Amniotic epithelial cell (primary cell): ENCODE data around the gene KRTAP9-2.
"Not testable (repeated sequence)": the region's sequence is repeated elsewhere in the genome, so short reads cannot be mapped to it uniquely, and the experiment has no call there.

Source experiments
- DNase-seq: peaks from one replicate; pipeline ENCODE4 v3.0.0-alpha.2; 2010; ENCODE audit warnings: low read depth

KRTAP9-2 gene, protein sequence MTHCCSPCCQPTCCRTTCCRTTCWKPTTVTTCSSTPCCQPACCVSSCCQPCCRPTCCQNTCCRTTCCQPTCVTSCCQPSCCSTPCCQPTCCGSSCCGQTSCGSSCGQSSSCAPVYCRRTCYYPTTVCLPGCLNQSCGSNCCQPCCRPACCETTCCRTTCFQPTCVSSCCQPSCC

DNA sequence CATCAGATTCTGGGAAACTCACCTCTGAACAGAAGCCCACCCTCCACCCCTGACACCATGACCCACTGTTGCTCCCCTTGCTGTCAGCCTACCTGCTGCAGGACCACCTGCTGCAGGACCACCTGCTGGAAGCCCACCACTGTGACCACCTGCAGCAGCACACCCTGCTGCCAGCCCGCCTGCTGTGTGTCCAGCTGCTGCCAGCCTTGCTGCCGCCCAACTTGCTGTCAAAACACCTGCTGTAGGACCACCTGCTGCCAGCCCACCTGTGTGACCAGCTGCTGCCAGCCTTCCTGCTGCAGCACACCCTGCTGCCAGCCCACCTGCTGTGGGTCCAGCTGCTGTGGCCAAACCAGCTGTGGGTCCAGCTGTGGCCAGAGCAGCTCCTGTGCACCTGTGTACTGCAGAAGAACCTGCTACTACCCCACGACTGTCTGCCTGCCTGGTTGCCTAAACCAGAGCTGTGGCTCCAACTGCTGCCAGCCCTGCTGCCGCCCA lies at the start of gene KRTAP9-2:
KRTAP9-2 (plus strand) TSS at position 51 of the 498 bp plus-strand sequence; CDS start at position 58, 7 bp downstream.
- not testable (repeated sequence) for DNase-seq

DNA sequence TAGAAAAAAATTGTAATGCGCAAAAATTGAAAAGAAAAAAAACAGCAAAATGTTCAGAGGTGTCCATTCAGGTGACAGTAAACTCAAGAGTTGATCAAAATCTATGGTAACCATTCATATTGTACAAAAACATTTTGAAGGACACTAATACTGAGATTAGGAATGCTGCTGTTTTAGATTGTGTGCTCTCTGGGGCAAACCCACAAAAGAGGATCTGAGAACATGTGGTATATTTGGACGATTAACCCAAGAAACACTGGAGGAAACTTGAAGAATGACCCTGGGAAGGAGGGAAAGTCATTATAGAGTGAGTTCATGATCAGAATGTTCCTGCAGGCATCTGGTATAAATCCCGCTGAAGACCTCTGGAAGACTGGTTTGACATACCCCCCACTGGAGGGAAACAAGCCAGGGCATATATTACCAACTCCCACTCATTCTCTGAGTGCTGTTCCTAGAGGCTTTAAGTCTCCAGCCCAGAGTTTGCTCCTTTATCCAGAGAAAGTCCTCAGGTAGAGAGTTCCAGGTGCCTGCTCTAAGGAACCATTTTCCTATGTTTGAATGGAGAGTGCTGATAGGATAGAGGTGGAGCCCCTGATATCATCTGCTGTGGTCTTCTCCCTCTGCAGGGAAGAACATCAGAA lies 49.6 kb upstream of the KRTAP9-2 start:
- peak; percentile 3 for DNase-seq

DNA sequence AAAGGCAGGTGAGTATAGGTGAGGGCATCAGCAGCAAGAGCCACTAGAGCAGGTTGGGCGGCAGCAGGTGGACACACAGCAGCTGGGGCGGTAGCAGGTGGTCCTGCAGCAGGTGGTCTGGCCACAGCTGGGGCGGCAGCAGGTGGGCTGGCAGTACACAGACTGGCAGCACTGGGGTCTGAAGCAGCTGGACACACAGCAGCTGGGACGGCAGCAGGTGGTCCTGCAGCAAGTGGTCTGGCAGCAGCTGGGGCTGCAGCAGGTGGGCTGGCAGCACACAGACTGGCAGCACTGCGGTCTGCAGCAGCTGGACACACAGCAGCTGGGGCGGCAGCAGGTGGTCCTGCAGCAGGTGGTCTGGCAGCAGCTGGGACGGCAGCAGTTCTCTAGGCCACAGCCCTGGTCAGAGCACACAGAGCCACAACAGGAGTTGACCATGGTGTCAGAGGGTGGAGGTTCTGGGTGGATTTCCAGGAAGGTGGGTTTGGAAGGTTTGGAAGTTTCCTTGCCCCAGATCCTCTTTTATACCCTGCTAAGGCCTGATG lies 48.6 kb upstream of the KRTAP9-2 start, which contains the start of gene KRTAP4-2:
KRTAP4-2 (minus strand) TSS at position 495 of the 545 bp plus-strand sequence; CDS start at position 438, 57 bp downstream.
- no peak for DNase-seq

DNA sequence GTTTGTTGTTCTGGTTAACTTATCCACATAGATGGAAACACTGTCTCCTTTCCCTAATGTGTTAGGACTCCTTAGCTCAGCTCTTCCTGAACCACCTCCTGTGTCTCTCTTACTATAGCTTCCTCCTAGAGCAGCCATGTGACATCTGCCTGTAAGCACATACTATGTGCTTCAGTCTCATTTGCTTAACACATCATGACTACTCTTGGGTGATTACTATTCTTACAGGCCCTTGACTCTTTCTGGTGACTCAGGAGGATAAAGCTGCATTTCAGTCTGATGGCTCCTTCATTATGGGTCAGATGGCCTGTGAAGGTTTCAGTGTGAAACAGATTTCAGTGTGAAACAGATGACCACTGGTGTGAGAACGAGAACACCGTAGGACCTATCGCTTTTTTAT lies 48.1 kb upstream of the KRTAP9-2 start:
- peak; percentile 30 for DNase-seq

DNA sequence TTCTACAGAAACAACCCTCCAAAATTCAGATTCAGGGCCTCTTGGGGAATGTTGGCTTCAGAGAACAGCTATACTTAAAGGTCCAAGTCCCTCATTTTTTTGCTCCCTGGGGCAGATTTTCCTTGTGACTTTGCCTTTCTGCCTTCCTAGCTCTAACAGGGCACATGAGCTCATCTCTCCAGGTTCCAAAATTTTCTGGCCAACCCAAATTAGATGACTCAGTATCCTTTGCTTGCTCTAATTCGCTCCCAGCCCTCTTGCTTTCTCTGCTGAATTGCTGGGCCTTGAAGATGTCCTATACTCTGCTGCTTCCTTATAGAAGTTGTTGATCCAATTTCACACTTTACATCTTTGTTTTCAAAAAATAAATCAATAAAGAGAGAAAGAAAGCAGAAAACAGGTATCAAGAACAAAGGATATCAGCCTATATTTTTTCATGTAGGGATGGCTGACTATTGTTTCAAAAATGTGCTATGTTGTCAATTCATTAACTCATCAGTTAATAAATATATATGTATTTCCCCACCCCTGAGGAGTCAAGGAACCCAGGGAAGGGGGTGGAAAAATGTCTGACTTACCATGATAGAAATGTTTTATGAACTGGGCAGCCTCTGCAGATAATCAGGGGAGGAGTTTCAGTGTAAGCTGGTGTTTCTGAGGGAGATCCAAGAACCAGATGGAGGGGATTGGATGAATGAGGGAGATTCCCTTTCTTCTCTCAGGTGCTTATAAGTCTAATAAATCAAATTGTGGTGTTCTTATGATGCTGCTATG lies 47.4 kb upstream of the KRTAP9-2 start:
- no peak for DNase-seq

DNA sequence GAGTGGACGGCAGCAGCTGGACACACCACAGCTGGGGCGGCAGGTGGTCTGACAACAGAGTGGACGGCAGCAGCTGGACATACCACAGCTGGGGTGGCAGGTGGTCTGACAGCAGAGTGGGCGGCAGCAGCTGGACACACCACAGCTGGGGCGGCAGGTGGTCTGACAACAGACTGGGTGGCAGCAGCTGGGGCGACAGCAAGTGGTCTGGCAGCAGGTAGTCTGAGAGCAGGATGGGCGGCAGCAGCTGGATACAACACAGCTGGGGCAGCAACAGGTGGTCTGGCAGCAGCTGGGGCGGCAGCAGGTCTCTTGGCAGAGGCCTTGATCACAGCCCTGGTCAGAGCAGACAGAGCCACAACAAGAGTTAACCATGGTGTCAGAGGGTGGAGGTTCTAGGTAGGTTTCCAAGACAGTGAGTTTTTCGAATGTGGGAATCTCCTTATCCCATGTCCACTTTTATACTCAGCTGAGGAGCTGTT lies 41.9 kb upstream of the KRTAP9-2 start, which contains the start of gene KRTAP4-1:
KRTAP4-1 (minus strand) TSS at position 432 of the 482 bp plus-strand sequence; CDS start at position 375, 57 bp downstream.
- DNase-seq: no peak

DNA sequence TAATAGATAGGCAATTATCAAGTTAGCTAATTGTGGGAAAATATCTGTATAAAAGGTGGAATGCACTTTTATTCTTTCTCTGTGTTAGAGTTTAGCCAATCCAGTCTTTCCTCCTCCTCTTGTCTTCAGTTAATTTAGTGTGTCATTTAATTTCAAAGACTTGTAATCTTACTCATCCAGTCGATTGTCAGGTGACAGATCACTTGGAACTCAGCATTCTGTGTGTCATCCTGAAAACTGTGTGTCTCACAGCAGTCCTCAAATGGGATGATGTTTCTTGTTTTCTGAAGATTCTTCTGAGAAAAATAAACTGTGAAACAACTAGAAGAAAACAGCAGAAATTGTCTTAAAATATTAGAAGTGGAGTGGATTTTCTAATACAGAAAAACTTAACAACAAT lies 41.4 kb upstream of the KRTAP9-2 start:
- no peak for DNase-seq

DNA sequence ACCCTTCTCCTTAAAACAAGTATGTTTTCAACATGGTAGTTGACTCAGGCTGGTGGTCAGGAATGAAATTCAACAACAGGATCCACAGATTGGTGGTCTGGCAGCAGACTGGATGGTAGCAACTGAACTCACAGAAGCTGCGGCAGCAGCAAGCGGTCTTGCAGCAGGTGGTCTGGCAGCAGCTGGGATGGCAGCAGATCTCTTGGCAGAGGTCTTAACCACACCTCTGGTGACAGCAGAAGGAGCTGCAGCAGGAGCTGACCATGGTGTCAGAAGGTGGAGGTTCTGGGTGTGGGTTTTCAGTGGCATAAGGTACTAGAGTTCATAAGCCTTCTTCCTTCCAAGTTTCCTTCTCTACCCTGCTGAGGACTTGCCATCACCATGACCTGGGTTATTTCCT lies 39.6 kb upstream of the KRTAP9-2 start:
- no peak for DNase-seq

DNA sequence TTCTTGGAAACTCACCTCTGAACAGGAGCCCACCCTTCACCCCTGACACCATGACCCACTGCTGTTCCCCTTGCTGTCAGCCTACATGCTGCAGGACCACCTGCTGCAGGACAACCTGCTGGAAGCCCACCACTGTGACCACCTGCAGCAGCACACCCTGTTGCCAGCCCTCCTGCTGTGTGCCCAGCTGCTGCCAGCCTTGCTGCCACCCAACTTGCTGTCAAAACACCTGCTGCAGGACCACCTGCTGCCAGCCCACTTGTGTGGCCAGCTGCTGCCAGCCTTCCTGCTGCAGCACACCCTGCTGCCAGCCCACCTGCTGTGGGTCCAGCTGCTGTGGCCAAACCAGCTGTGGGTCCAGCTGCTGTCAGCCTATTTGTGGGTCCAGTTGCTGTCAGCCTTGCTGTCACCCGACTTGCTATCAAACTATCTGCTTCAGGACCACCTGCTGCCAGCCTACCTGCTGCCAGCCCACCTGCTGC lies 36.6 kb upstream of the KRTAP9-2 start, which contains the start of gene KRTAP9-1:
KRTAP9-1 (plus strand) TSS at position 51 of the 482 bp plus-strand sequence; CDS start at position 51, 0 bp downstream.
- not testable (repeated sequence) for DNase-seq

DNA sequence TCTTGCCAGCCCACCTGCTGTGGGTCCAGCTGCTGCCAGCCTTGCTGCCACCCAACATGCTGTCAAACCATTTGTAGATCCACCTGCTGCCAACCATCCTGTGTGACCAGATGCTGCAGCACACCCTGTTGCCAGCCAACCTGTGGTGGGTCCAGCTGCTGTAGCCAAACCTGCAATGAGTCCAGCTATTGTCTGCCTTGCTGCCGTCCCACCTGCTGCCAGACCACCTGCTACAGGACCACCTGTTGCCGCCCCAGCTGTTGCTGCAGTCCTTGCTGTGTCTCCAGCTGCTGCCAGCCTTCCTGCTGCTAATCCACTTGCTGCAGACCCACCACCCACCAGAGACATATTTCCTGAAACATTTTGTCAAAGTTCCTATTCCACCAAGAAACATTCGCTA lies 36.1 kb upstream of the KRTAP9-2 start:
- DNase-seq: no peak

DNA sequence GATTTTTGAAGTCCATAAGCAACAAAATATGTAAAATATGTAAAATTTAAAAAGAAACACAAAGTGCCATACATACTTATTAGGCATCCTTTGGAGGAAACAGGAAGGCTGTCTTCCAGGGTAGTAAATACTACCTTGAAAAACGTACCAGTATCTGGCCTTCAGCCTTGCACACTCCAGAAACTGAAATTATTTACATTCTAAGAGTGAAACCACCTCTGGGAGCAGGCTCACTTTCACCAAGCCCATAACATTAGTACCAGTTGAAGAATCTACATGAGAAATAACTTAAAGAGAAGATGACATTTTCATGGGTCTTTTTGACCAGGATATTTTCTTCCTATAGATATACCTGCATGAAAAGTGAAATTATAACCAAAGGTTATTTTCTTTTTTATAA lies 30.4 kb upstream of the KRTAP9-2 start:
- no peak for DNase-seq

DNA sequence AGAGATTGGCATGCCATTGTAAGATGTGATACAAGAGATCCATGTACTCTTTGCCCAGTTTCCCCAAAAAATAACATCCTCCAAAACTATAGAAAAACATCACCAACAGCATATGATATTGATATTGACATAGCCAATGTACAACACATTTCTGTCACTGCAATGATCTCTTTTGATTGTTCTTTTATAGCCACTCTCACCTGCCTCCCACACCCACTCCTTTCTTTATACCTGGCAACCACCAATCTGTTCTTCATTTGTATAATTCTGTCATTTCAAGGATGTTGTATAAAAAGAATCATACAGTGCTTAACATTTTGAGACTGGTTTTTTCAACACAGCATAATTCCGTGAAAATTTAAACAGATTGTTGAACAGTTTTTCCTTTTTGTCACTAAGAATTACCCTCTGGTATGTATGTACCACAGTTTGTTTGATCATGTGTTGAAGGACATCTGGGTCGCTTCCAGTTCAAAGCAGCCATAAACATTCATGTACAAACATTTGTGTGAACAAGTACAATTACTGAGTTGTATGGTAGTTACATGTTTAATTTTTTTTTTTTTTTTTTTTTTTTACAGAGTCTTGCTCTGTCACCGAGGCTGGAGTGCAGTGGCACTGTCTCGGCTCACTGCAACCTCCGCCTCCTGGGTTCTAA lies 26.9 kb upstream of the KRTAP9-2 start:
- no peak for DNase-seq

DNA sequence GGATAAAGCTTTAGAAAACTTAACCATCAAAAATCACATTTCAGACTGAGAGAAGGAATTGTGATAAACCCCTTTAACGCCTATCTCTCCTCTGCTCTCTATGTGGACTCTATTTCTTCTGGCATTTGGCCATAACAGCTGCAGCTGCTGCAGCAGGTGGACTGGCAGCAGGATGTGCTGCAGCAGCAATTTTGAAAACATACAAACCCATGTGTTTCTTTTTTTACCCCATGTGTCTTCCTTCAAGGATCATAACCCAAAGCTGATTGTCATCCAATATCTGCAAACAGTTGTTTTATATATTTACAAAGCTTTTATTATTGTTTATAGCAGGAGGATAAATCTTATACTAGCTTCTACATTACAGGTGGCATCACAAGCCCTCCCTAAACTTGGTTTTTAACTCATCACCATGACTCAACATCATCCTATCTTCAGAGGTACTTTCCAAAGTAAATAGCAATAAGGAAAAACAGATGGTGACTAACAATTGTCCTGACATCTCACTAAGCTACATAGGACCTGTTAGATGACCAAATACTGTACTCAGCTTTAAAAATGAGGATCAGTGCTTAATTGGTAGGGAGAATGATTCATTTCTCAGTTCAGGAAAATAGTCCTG lies 14.5 kb upstream of the KRTAP9-2 start:
- DNase-seq: peak; percentile 1

DNA sequence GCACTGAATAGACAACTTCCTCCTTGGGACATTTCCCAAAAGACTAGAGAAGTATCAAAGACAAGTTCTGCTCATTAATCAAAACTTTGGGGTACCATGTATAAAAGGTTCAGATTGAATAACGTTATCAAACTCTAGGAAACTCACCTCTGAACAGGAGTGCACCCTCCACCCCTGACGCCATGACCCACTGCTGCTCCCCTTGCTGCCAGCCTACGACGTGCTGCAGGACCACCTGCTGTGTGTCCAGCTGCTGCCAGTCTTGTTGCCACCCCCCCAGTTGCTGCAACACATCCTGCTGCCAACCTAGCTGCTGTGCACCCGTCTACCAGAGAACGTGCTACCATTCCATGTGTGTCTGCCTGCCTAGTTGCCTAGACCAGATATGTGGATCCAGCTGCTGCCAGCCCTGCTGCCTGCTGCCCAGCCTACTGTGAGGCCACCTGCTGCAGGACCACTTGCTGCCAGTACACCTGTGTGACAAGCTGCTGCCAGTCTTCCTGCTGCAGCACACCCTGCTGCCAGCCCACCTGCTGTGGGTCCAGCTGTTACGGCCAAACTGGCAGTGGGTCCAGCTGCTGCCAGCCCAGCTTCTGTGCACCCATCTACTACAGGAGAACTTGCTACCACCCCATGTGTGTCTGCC lies 13.8 kb upstream of the KRTAP9-2 start:
- DNase-seq: no peak

DNA sequence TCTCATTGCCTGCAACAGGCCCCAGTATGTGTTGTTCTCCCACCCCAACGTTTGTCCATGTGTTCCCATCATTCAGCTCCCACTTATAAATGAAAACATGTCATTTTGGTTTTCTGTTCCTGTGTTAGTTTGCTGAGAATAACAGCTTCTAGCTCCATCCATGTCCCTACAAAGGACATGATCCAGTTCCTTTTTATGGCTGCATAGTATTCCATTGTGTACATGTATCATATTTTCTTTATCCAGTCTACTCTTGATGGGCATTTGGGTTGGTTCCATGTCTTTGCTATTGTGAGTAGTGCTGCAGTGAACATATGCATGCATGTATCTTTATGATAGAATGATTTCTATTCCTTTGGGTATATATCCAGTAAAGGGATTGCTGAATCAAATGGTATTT lies 10.8 kb upstream of the KRTAP9-2 start:
- no peak for DNase-seq

DNA sequence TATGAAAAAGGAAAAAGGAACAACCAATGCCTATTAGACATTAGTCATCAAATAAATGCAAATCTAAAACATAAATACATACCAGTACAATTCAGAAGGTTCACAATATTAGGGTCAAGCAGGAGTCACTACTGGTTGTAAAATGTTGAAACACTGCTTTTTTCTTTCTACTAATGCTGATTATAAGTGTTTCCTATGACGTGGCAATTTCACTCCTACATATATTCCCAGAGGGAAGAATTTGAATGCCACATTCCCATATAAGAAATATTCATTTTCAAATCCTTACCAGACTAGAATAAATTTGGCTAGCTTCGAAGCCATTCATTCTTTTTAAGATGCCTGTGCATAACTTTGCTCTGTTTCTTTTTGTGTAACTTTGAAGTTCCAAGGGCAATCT lies 2.6 kb upstream of the KRTAP9-2 start:
- DNase-seq: peak; percentile 8

DNA sequence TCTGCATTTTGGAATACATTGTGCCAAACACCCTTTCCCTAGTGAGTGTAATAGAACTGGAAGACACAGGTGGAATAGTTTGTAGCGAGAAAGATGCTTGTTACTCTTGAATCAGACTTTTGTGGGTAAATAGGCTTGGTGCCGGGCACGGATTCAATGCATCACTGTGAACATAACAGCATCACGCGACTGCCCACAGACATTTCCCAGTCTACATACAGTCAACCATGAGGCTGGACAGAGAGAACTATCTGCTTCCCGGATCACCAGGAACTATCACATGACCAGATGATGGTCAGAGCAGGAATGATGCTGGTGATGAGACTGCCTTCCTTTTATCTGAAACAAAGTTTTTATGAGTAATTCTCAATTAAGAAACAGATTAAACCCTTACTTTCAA lies 397 bp upstream of the KRTAP9-2 start:
- no peak for DNase-seq

DNA sequence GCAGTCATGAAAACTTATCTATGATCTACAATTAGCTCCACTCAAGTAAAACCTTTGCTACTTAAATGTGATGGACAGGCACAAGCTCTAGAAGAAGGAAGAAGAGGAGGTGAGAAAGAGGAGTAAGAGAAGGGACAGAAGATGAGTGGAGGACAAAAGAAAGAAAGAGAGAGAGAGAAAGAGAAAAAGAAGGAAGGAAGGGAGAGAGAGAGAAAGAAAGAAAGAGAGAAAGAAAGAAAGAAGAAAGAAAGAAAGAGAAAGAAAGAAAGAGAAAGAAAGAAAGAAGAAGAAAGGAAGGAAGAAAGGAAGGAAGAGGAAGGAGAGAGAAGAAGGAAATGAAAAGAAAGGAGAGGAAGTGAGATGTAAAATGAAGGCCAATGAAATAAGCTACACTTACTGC lies 3.6 kb downstream of the KRTAP9-2 start:
- no peak for DNase-seq

DNA sequence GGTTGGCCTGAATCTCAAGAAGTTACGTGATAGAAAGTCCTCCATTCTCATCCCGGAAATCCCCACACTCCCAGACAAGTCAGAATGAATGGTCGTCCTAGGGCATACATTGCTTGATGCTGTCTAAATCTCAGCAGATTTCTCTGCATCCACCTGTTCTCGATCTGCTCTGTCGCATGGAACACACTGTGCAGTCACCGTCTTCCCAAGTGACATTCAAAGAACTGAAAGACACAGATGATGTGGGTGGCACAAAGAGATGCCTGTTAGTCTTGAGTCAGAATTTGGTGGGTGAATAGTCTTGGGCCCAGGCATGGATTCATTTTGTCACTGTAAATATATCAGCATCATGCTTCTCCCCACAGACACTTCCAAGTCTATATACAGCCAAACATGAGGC lies 5.3 kb downstream of the KRTAP9-2 start:
- DNase-seq: no peak

DNA sequence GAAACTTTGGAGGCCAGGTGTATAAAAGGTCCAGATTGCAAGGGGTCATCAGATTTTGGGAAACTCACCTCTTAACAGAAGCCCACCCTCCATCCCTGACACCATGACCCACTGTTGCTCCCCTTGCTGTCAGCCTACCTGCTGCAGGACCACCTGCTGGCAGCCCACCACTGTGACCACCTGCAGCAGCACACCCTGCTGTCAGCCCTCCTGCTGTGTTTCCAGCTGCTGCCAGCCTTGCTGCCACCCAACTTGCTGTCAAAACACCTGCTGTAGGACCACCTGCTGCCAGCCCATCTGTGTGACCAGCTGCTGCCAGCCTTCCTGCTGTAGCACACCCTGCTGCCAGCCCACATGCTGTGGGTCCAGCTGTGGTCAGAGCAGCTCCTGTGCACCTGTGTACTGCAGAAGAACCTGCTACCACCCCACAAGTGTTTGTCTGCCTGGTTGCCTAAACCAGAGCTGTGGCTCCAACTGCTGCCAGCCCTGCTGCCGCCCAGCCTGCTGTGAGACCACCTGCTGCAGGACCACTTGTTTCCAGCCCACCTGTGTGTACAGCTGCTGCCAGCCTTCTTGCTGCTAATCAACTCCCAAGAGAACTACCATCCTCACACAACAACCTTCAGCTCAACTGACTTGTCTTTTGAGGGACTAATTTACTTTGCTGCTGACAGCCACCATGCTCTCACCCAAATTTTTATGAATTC lies 6.1 kb downstream of the KRTAP9-2 start, which contains the start of gene KRTAP9-3:
KRTAP9-3 (plus strand) TSS at position 51 of the 707 bp plus-strand sequence; CDS start at position 104, 53 bp downstream.
- DNase-seq: not testable (repeated sequence)
